Hematopoietic multipotent progenitor cell treated with erythropoietin and hydrocortisone succinate and interleukin-3 and kit ligand, for 8 days (in vitro differentiated cells): Measurements from ENCODE around the gene CERS1.

Experiments used
- DNase-seq: peaks from one replicate; pipeline ENCODE4 v3.0.0-alpha.2; 2015

Gene CERS1

GRCh38 chr19:18832306-18833140 is 63.4 kb downstream of the CERS1 start:
- DNase-seq = peak; percentile 63

DNA sequence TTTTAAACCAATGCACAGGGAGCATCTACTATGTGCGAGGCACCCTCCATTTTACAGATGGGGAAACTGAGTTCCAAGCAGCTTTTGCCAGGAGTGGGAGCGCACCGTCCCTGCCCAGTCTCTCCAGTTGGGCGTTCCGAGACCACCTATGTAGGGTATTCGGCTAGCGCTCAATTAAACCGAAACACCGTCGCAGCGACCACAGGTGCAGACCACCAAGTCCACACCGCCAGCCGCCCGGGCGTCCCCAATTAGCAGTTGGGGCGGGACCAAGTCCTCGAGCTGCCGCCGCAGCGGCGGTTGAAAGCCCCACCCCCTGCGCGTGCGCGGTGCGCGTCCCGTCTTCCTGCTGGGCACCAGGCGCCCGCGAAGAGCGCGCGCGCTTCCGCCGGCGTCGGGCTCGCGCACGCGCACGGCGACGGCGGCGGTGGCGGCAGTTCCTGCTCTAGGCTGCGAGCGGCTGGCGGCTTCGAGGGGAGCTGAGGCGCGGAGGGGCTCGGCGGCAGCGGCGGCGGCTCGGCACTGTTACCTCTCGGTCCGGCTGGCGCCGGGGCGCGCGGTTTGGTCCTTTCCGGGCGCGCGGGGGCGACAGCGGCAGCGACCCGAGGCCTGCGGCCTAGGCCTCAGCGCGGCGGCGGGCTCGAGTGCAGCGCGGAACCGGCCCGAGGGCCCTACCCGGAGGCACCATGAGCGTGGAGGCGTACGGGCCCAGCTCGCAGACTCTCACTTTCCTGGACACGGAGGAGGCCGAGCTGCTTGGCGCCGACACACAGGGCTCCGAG is 64.2 kb downstream of the CERS1 start, which contains the start of gene UPF1:
Gene UPF1 (plus strand): TSS at position 436 of the 782 bp plus-strand sequence. CDS start 251 bp downstream, at position 687.
- DNase-seq = peak; percentile 94

- no peak for DNase-seq
Observed at GRCh38 chr19:18830488-18830887, 65.5 kb downstream of the CERS1 start.

- no peak for DNase-seq
Observed at GRCh38 chr19:18828786-18829185, 67.2 kb downstream of the CERS1 start.
